Measurements from ENCODE around the gene SETD2. TPM values are rescaled to one million over a fixed set of nuclear protein-coding genes. Genes with fewer than 3 reads are reported as not detected.

Gene SETD2
- total and polyA plus RNA-seq, 9 of the 15 experiments (the other 6 are each of a cell fraction or from before 2014, with no cell fraction given) = 8.2 to 44.0 (median 33.6) TPM

- Histone ChIP-seq H3K4me2 (ENCODE audit: insufficient read depth, low read length) (no peak overlapping the region), H3K79me2 (ENCODE audit: control insufficient read depth, insufficient read depth, low read length) (no peaks in the 10 kb centered on the region), H3K4me3 (no peak overlapping the region), H3K27ac (ENCODE audit: extremely low read depth, low read depth, low read length) (no peak overlapping the region), H3K9ac (ENCODE audit: insufficient read depth in 1 of 2, low read depth in 2 of 2, low read length in 2 of 2) (no peak overlapping the region), H3K36me3 (ENCODE audit: control insufficient read depth, insufficient read depth, low read length) (peaks cover 75% of the 10 kb centered on the region), H4K20me1 (replicated peaks; ENCODE audit: control insufficient read depth, insufficient read depth, low read length) (no peaks in the 10 kb centered on the region), H3K4me1 (replicated peaks in 1 of 2; ENCODE audit: control insufficient read depth in 2 of 2, insufficient read depth in 2 of 2, low read length in 2 of 2) (no peaks in the 10 kb centered on the region), H3K9me1 (ENCODE audit: control insufficient read depth, insufficient read depth, low read length) (no peaks in the 10 kb centered on the region), H3K9me3 (replicated peaks; ENCODE audit: control insufficient read depth, insufficient read depth, low read depth, low read length) (no peaks in the 10 kb centered on the region), H3K27me3 (ENCODE audit: control insufficient read depth in 2 of 2, insufficient read depth in 2 of 2, low read length in 2 of 2) (no peaks in the 10 kb centered on the region), H2AFZ (ENCODE audit: low read depth, low read length) (no peak overlapping the region)
- POLR2A ChIA-PET = interaction anchor here (3.0 kb wide), 1 partner anchor 10 kb away, joined by 10 read pairs; no protein-coding TSS in a partner anchor
- in situ Hi-C loops (cut with MboI) (no loop called here), intact Hi-C loops (cut with micrococcal nuclease) (no loop called here)
- no TSS peak for BruUV-seq (replicated peaks)
- DNase-seq (ENCODE audit: extremely low read depth in 1 of 4, low spot score in 3 of 4) (no peak), FAIRE-seq (no peak), ATAC-seq (no peak)
- WGBS (ENCODE audit: insufficient coverage, low coverage, missing lambda C conversion rate) = 97% methylated on average over 5 of the region's 5 CpGs
- TF ChIP-seq ZFP36 (IDR thresholded peaks at IDR 0.05; ENCODE audit: low read depth, low read length, partially characterized antibody) (no peak), TAF15 (IDR thresholded peaks at IDR 0.05; ENCODE audit: low read depth, low read length) (no peak), SUPT5H (IDR thresholded peaks at IDR 0.05) (no peak)
- CTCF ChIA-PET (ENCODE audit: low intra/inter-chr PET ratio) = no interaction called here
Observed at GRCh38 chr3:47097864-47098263, 66.0 kb downstream of the SETD2 start.

- Histone ChIP-seq H3K9me3 (replicated peaks; ENCODE audit: control insufficient read depth, insufficient read depth, low read depth, low read length) (no peaks in the 10 kb centered on the region), H3K27me3 (ENCODE audit: control insufficient read depth in 2 of 2, insufficient read depth in 2 of 2, low read length in 2 of 2) (no peaks in the 10 kb centered on the region), H2AFZ (ENCODE audit: low read depth, low read length) (no peak overlapping the region), H3K4me2 (ENCODE audit: insufficient read depth, low read length) (no peak overlapping the region), H3K79me2 (ENCODE audit: control insufficient read depth, insufficient read depth, low read length) (no peaks in the 10 kb centered on the region), H3K27ac (ENCODE audit: extremely low read depth, low read depth, low read length) (no peak overlapping the region), H3K4me3 (no peak overlapping the region), H3K9me1 (ENCODE audit: control insufficient read depth, insufficient read depth, low read length) (no peaks in the 10 kb centered on the region), H3K4me1 (replicated peaks in 1 of 2; ENCODE audit: control insufficient read depth in 2 of 2, insufficient read depth in 2 of 2, low read length in 2 of 2) (no peaks in the 10 kb centered on the region), H3K36me3 (ENCODE audit: control insufficient read depth, insufficient read depth, low read length) (peaks cover 74% of the 10 kb centered on the region), H3K9ac (ENCODE audit: insufficient read depth in 1 of 2, low read depth in 2 of 2, low read length in 2 of 2) (no peak overlapping the region), H4K20me1 (replicated peaks; ENCODE audit: control insufficient read depth, insufficient read depth, low read length) (no peaks in the 10 kb centered on the region)
- WGBS (ENCODE audit: insufficient coverage, low coverage, missing lambda C conversion rate) = 57% methylated on average over 1 of the region's 1 CpG
- FAIRE-seq (no peak), ATAC-seq (no peak), DNase-seq (ENCODE audit: extremely low read depth in 1 of 4, low spot score in 3 of 4) (no peak)
- ChIA-PET CTCF (ENCODE audit: low intra/inter-chr PET ratio) (no interaction called here), POLR2A (interaction anchor here (1.2 to 3.0 kb wide), 4 partner anchors 11 to 16 kb away, joined by 3 to 10 read pairs (median 6); no protein-coding TSS in a partner anchor)
- intact Hi-C loops (cut with micrococcal nuclease) = no loop called here
- no TSS peak for BruUV-seq (replicated peaks)
- in situ Hi-C loops (cut with MboI) = no loop called here
- no peak for TF ChIP-seq THRAP3 (IDR thresholded peaks at IDR 0.05; ENCODE audit: borderline replicate concordance)
- no peak for TF ChIP-seq XRCC3 (IDR thresholded peaks at IDR 0.05)
- TF ChIP-seq ELF1 (tag; IDR thresholded peaks at IDR 0.05) = no peak
- TF ChIP-seq PTRF (tag; IDR thresholded peaks at IDR 0.05) = no peak
- TF ChIP-seq HDAC1 (IDR thresholded peaks at IDR 0.05) = no peak
- TF ChIP-seq, protein P1, sequence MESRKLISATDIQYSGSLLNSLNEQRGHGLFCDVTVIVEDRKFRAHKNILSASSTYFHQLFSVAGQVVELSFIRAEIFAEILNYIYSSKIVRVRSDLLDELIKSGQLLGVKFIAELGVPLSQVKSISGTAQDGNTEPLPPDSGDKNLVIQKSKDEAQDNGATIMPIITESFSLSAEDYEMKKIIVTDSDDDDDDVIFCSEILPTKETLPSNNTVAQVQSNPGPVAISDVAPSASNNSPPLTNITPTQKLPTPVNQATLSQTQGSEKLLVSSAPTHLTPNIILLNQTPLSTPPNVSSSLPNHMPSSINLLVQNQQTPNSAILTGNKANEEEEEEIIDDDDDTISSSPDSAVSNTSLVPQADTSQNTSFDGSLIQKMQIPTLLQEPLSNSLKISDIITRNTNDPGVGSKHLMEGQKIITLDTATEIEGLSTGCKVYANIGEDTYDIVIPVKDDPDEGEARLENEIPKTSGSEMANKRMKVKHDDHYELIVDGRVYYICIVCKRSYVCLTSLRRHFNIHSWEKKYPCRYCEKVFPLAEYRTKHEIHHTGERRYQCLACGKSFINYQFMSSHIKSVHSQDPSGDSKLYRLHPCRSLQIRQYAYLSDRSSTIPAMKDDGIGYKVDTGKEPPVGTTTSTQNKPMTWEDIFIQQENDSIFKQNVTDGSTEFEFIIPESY (CRISPR knock-in tag; IDR thresholded peaks at IDR 0.05) = no peak
- no peak for TF ChIP-seq FOXK1 (CRISPR knock-in tag; IDR thresholded peaks at IDR 0.05; ENCODE audit: borderline replicate concordance)
Observed at GRCh38 chr3:47096959-47097358, 67.0 kb downstream of the SETD2 start.
